HepG2 (cell line): Measurements from ENCODE around the gene PGAP3. TPM values are rescaled to one million over a fixed set of nuclear protein-coding genes. Genes with fewer than 3 reads are reported as not detected.
A peak's percentile ranks its signal among the peaks of the same experiment; 100 is the strongest.

Experiments used
- GFI1 ChIP-seq: sonication (generic); formaldehyde crosslinking; IDR thresholded peaks from 2 replicates; pipeline ENCODE4 v1.5.0; 2020; ENCODE audit warnings: missing genetic modification reagents, mild to moderate bottlenecking, borderline replicate concordance
- JARID2 ChIP-seq: sonication (generic); formaldehyde crosslinking; IDR thresholded peaks from 2 replicates; pipeline ENCODE4 v1.8.1; 2023; ENCODE audit warnings: missing genetic modification reagents, inconsistent platforms; ENCODE audit not compliant: insufficient replicate concordance
- KLF11 ChIP-seq: IDR thresholded peaks from 2 replicates; pipeline ENCODE4 v1.6.1; 2016; ENCODE audit warnings: missing compliant biosample characterization
- RAD21 ChIP-seq: fragments of 450-650 bp; formaldehyde crosslinking; IDR thresholded peaks from 2 replicates; pipeline ENCODE4 v1.5.0; 2020; ENCODE audit warnings: mild to moderate bottlenecking
- RCOR2 ChIP-seq: IDR thresholded peaks from 2 replicates; pipeline ENCODE4 v1.6.1; 2016; ENCODE audit warnings: missing biosample characterization, missing genetic modification reagents
- TBX3 ChIP-seq: fragments of 450-650 bp; IDR thresholded peaks from 2 replicates; pipeline ENCODE4 v1.6.1; 2017; ENCODE audit warnings: antibody characterized with exemption, mild to moderate bottlenecking, inconsistent platforms, borderline replicate concordance
- TCF7 ChIP-seq: sonication (generic); IDR thresholded peaks from 2 replicates; pipeline ENCODE4 v1.6.1; 2016; ENCODE audit warnings: antibody characterized with exemption, low read depth
- ZBTB46 ChIP-seq: sonication (generic); formaldehyde crosslinking; IDR thresholded peaks from 2 replicates; pipeline ENCODE4 v1.4.0; 2020; ENCODE audit warnings: mild to moderate bottlenecking, missing genetic modification reagents, borderline replicate concordance
- ZMAT5 ChIP-seq: sonication (generic); formaldehyde crosslinking; IDR thresholded peaks from 2 replicates; pipeline ENCODE4 v1.5.0; 2020; ENCODE audit warnings: mild to moderate bottlenecking, low read depth, missing genetic modification reagents, borderline replicate concordance
- ZNF20 ChIP-seq: sonication (generic); formaldehyde crosslinking; IDR thresholded peaks from 2 replicates; pipeline ENCODE4 v1.4.0; 2020; ENCODE audit warnings: mild to moderate bottlenecking, moderate library complexity, missing genetic modification reagents
- ZNF260 ChIP-seq: sonication (generic); formaldehyde crosslinking; IDR thresholded peaks from 2 replicates; pipeline ENCODE4 v1.4.0; 2020; ENCODE audit warnings: missing genetic modification reagents, low read depth, mild to moderate bottlenecking, borderline replicate concordance
- ZNF329 ChIP-seq: sonication (generic); formaldehyde crosslinking; IDR thresholded peaks from 2 replicates; pipeline ENCODE4 v1.9.0; 2021; ENCODE audit warnings: low read depth, mild to moderate bottlenecking, missing genetic modification reagents
- ZNF605 ChIP-seq: sonication (generic); formaldehyde crosslinking; IDR thresholded peaks from 2 replicates; pipeline ENCODE4 v1.8.0; 2022; ENCODE audit warnings: mild to moderate bottlenecking, missing genetic modification reagents
- ZNF687 ChIP-seq: sonication (generic); formaldehyde crosslinking; IDR thresholded peaks from 2 replicates; pipeline ENCODE4 v1.5.1; 2020; ENCODE audit warnings: mild to moderate bottlenecking, missing genetic modification reagents, moderate library complexity
- ZNF703 ChIP-seq: sonication (generic); formaldehyde crosslinking; IDR thresholded peaks from 2 replicates; pipeline ENCODE4 v1.5.1; 2020; ENCODE audit warnings: missing genetic modification reagents, mild to moderate bottlenecking, moderate library complexity, borderline replicate concordance
- ZNF773 ChIP-seq: sonication (generic); formaldehyde crosslinking; IDR thresholded peaks from 2 replicates; pipeline ENCODE4 v1.4.0; 2020; ENCODE audit warnings: missing genetic modification reagents, borderline replicate concordance
- ZNF775 ChIP-seq: sonication (generic); formaldehyde crosslinking; IDR thresholded peaks from 2 replicates; pipeline ENCODE4 v1.4.0; 2020; ENCODE audit warnings: missing genetic modification reagents, mild to moderate bottlenecking, moderate library complexity, borderline replicate concordance
- polyA plus RNA-seq, 8 experiments: library from polyadenylated mRNA; depleted of rRNA in 3 of 8; stranded (reverse) in 7 of 8; unstranded in 1 of 8; fragments of >200 nt; fragmentation: Illumina TruSeq in 4 of 8; extraction: Trizol in 4 of 8; gene quantifications; 2 replicates each; pipeline versions ENCODE4 v1.2.1 to v1.2.3, GENCODE V29; 2011 to 2016; ENCODE audit warnings: low read depth in 4 of 8, missing spikeins in 1 of 8, mixed read lengths in 1 of 8; ENCODE audit not compliant: insufficient read depth in 1 of 8
- total RNA-seq, 5 experiments: library from RNA; depleted of rRNA; stranded (reverse); fragments of >200 nt; fragmentation: Illumina TruSeq; extraction: Trizol; gene quantifications; 2 replicates each; pipeline ENCODE4 v1.2.3, GENCODE V29; 2016; ENCODE audit warnings: low read depth in 1 of 5
- TF ChIP-seq, protein P1 (sequence below): sonication (generic); formaldehyde crosslinking; conservative IDR thresholded peaks from 2 replicates; pipeline ENCODE4 v1.4.0; 2020; ENCODE audit warnings: missing genetic modification reagents
- TF ChIP-seq, protein P2 (sequence below): sonication (generic); formaldehyde crosslinking; IDR thresholded peaks from 2 replicates; pipeline ENCODE4 v1.4.0; 2020; ENCODE audit warnings: missing genetic modification reagents, mild to moderate bottlenecking, borderline replicate concordance

Gene PGAP3
- total and polyA plus RNA-seq, 2 of the 13 experiments (the other 11 are each of a cell fraction or from before 2014, with no cell fraction given) = 11.9 to 14.6 TPM

DNA sequence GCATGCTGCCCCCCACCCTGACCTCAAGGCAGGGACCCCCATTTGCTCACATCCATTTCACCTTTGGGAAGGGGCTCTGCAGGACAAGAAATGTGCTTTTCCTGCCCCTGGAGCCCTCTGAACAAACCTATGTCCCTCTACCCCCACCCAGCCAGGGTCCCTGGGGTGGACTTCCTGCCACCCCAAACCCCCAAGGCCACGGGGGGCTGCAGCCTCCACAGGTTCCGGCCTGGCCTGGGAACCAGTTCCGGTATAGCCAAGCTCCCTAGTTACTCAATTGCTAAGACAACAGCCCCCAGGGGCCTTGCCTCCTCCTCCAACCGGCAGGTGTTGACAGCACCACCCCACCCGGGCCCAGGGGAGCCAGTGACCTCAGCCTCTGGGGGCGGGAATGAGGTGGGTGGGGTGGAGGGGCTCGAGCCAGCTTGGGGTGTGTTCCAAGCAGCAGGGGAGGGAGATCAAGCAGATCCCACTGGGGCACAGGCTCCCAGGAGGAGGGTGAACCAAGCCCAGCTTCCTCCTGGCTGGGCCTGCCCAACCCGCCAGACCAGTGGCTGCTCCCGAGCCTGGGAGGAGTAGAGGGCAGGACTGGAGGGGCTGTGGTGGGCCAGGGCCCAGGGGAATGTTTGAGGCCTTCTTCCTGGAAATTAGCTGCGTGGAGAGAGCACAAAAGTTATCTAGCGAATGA, 13.0 kb downstream of the PGAP3 start (continued):
- no peak for TF ChIP-seq GFI1 (CRISPR knock-in tag)
- peak; percentile 93 for TF ChIP-seq ZNF687 (CRISPR knock-in tag)
- no peak for TF ChIP-seq ZNF773 (CRISPR knock-in tag)
- TF ChIP-seq TBX3 = no peak
- TF ChIP-seq, protein P1, sequence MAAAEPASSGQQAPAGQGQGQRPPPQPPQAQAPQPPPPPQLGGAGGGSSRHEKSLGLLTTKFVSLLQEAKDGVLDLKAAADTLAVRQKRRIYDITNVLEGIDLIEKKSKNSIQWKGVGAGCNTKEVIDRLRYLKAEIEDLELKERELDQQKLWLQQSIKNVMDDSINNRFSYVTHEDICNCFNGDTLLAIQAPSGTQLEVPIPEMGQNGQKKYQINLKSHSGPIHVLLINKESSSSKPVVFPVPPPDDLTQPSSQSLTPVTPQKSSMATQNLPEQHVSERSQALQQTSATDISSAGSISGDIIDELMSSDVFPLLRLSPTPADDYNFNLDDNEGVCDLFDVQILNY (CRISPR knock-in tag) = no peak
- TF ChIP-seq RCOR2 (CRISPR knock-in tag) = no peak
- TF ChIP-seq ZNF703 = no peak
- no peak for TF ChIP-seq ZNF329 (CRISPR knock-in tag)
- no peak for TF ChIP-seq RAD21 (CRISPR knock-in tag)
- TF ChIP-seq KLF11 (CRISPR knock-in tag) = peak; percentile 31; the same call in 1 of the 2 replicates
- no peak for TF ChIP-seq JARID2 (CRISPR knock-in tag)
- TF ChIP-seq, protein P2, sequence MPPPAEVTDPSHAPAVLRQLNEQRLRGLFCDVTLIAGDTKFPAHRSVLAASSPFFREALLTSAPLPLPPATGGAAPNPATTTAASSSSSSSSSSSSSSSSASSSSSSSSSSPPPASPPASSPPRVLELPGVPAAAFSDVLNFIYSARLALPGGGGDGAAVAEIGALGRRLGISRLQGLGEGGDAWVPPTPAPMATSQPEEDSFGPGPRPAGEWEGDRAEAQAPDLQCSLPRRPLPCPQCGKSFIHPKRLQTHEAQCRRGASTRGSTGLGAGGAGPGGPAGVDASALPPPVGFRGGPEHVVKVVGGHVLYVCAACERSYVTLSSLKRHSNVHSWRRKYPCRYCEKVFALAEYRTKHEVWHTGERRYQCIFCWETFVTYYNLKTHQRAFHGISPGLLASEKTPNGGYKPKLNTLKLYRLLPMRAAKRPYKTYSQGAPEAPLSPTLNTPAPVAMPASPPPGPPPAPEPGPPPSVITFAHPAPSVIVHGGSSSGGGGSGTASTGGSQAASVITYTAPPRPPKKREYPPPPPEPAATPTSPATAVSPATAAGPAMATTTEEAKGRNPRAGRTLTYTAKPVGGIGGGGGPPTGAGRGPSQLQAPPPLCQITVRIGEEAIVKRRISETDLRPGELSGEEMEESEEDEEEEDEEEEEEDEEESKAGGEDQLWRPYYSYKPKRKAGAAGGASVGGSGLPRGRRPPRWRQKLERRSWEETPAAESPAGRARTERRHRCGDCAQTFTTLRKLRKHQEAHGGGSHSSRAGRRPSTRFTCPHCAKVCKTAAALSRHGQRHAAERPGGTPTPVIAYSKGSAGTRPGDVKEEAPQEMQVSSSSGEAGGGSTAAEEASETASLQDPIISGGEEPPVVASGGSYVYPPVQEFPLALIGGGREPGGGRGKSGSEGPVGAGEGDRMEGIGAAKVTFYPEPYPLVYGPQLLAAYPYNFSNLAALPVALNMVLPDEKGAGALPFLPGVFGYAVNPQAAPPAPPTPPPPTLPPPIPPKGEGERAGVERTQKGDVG (CRISPR knock-in tag) = no peak
- TF ChIP-seq TCF7 = no peak
- TF ChIP-seq ZNF775 = no peak
- no peak for TF ChIP-seq ZBTB46
- TF ChIP-seq ZNF605 (CRISPR knock-in tag) = peak; percentile 94; the same call in 1 of the 2 replicates
- TF ChIP-seq ZMAT5 (CRISPR knock-in tag) = no peak
- TF ChIP-seq ZNF260 (CRISPR knock-in tag) = no peak
- TF ChIP-seq ZNF20 (CRISPR knock-in tag) = no peak
